Neural cell (in vitro differentiated cells): ENCODE results near the gene BMP8B. TPM values are rescaled to one million over a fixed set of nuclear protein-coding genes. Genes with fewer than 3 reads are reported as not detected.

ENCODE experiments used
- H2AFZ ChIP-seq: fragments of 200-600, 300-800 bp; sonication (generic), shearing (Covaris generic); 2 replicates; pipeline ENCODE4 v1.6.0; 2014; ENCODE audit warnings: low read depth, mild to moderate bottlenecking, antibody characterized with exemption, low read length, moderate library complexity
- H3F3A ChIP-seq: fragments of 200-600 bp; shearing (Covaris generic); 2 replicates; pipeline ENCODE4 v1.6.1; 2016; ENCODE audit warnings: mild to moderate bottlenecking, moderate library complexity, mixed read lengths, antibody characterized with exemption, low read length; ENCODE audit not compliant: insufficient read depth, poor library complexity, severe bottlenecking
- H3K27ac ChIP-seq: fragments of 200-600, 300-800 bp; sonication (generic), shearing (Covaris generic); 2 replicates; pipeline ENCODE4 v1.5.1; 2014; ENCODE audit warnings: mild to moderate bottlenecking, low read length, moderate library complexity
- H3K27me3 ChIP-seq: fragments of 300-800, 200-600 bp; sonication (generic), shearing (Covaris generic); 2 replicates; pipeline ENCODE4 v1.6.0; 2014; ENCODE audit warnings: mild to moderate bottlenecking, low read depth, low read length, moderate library complexity; ENCODE audit not compliant: insufficient read depth
- H3K36me3 ChIP-seq: fragments of 300-800, 200-600 bp; sonication (generic), shearing (Covaris generic); 2 replicates; pipeline ENCODE4 v1.5.1; 2014; ENCODE audit warnings: mild to moderate bottlenecking, antibody characterized with exemption, low read length, moderate library complexity; ENCODE audit not compliant: insufficient read depth
- H3K4me2 ChIP-seq: fragments of 300-800, 200-600 bp; sonication (generic), shearing (Covaris generic); 2 replicates; pipeline ENCODE4 v1.6.0; 2014; ENCODE audit warnings: mild to moderate bottlenecking, low read length
- H3K4me3 ChIP-seq: fragments of 300-800, 200-600 bp; sonication (generic), shearing (Covaris generic); 2 replicates; pipeline ENCODE4 v1.5.1; 2014; ENCODE audit warnings: mild to moderate bottlenecking, low read length, moderate library complexity
- H3K79me2 ChIP-seq: fragments of 200-600 bp; shearing (Covaris generic); replicated peaks from 2 replicates; pipeline ENCODE4 v1.6.0; 2014; ENCODE audit warnings: mild to moderate bottlenecking, low read length, moderate library complexity; ENCODE audit not compliant: insufficient read depth
- H3K9ac ChIP-seq: fragments of 300-800, 200-600 bp; sonication (generic), shearing (Covaris generic); 2 replicates; pipeline ENCODE4 v1.6.1; 2016; ENCODE audit warnings: mild to moderate bottlenecking, low read length, mixed read lengths
- H3K9me2 ChIP-seq: fragments of 200-600 bp; shearing (Covaris generic); 2 replicates; pipeline ENCODE4 v1.6.1; 2016; ENCODE audit warnings: mild to moderate bottlenecking, low read length, mixed read lengths; ENCODE audit not compliant: insufficient read depth
- H3K9me3 ChIP-seq: fragments of 200-600, 300-800 bp; sonication (generic), shearing (Covaris generic); 2 replicates; pipeline ENCODE4 v1.6.1; 2016; ENCODE audit warnings: mild to moderate bottlenecking, mixed run types, low read length, moderate library complexity, mixed read lengths
- H4K20me1 ChIP-seq: fragments of 200-600 bp; shearing (Covaris generic); 2 replicates; pipeline ENCODE4 v1.6.1; 2016; ENCODE audit warnings: mild to moderate bottlenecking, mixed run types; ENCODE audit not compliant: insufficient read depth
- CTCF ChIP-seq: fragments of 450-650 bp; IDR thresholded peaks from 2 replicates; pipeline ENCODE4 v1.5.1; 2014; ENCODE audit warnings: antibody characterized with exemption, mild to moderate bottlenecking, moderate library complexity; ENCODE audit not compliant: poor library complexity, severe bottlenecking
- EP300 ChIP-seq: fragments of 450-650 bp; conservative IDR thresholded peaks from 2 replicates; pipeline ENCODE4 v1.6.1; 2014; ENCODE audit warnings: antibody characterized with exemption, mild to moderate bottlenecking, moderate library complexity; ENCODE audit not compliant: poor library complexity, severe bottlenecking
- EZH2 ChIP-seq: fragments of 200-600, 300-800 bp; shearing (Covaris generic), sonication (generic); IDR thresholded peaks from 2 replicates; pipeline ENCODE4 v1.6.1; 2014; ENCODE audit warnings: antibody characterized with exemption, low read length, borderline replicate concordance, mild to moderate bottlenecking; ENCODE audit not compliant: insufficient read depth, poor library complexity, severe bottlenecking
- MXI1 ChIP-seq: fragments of 450-650 bp; conservative IDR thresholded peaks from 2 replicates; pipeline ENCODE4 v1.6.1; 2014; ENCODE audit warnings: antibody characterized with exemption, mild to moderate bottlenecking; ENCODE audit not compliant: poor library complexity, severe bottlenecking
- POLR2AphosphoS5 ChIP-seq: IDR thresholded peaks from 2 replicates; pipeline ENCODE4 v1.6.1; 2012
- RAD21 ChIP-seq: fragments of 450-650 bp; conservative IDR thresholded peaks from 2 replicates; pipeline ENCODE4 v1.6.1; 2014; ENCODE audit warnings: antibody characterized with exemption, mild to moderate bottlenecking, moderate library complexity
- REST ChIP-seq: IDR thresholded peaks from 2 replicates; pipeline ENCODE4 v1.6.1; 2012; ENCODE audit warnings: borderline replicate concordance
- SMC3 ChIP-seq: fragments of 450-650 bp; conservative IDR thresholded peaks from 2 replicates; pipeline ENCODE4 v1.6.1; 2014; ENCODE audit warnings: antibody characterized with exemption, mild to moderate bottlenecking, moderate library complexity; ENCODE audit not compliant: poor library complexity
- TAF1 ChIP-seq: IDR thresholded peaks from 2 replicates; pipeline ENCODE4 v1.6.1; 2012; ENCODE audit warnings: low read depth
- polyA plus RNA-seq: library from polyadenylated mRNA; depleted of rRNA; stranded (reverse); fragments of >200 nt; gene quantifications from 2 replicates; pipeline ENCODE4 v1.2.3, GENCODE V29; 2014

The BMP8B gene
- polyA plus RNA-seq, 1 donor from 2014 or later: 0.04 TPM

- TF ChIP-seq RAD21: no peak
Observed at GRCh38 chr1:39795651-39796050, 7.0 kb upstream of the BMP8B start (continued).

- Histone ChIP-seq H3F3A (no peaks in the 10 kb centered on the region), H3K9me3 (no peaks in the 10 kb centered on the region), H3K36me3 (no peaks in the 10 kb centered on the region), H3K27ac (no peak overlapping the region), H3K4me2 (no peak overlapping the region), H3K79me2 (no peaks in the 10 kb centered on the region), H4K20me1 (no peaks in the 10 kb centered on the region), H3K27me3 (peaks cover 39% of the 10 kb centered on the region), H3K9ac (no peak overlapping the region), H2AFZ (no peak overlapping the region), H3K4me3 (no peak overlapping the region), H3K9me2 (no peaks in the 10 kb centered on the region)
- TF ChIP-seq SMC3 (no peak), POLR2AphosphoS5 (no peak), MXI1 (no peak), EP300 (no peak), CTCF (no peak), REST (no peak), TAF1 (no peak), RAD21 (no peak), EZH2 (no peak)
Observed at GRCh38 chr1:39791838-39792237, 3.2 kb upstream of the BMP8B start.

- Histone ChIP-seq H3F3A (no peaks in the 10 kb centered on the region), H3K4me2 (no peak overlapping the region), H3K9me2 (no peaks in the 10 kb centered on the region), H3K27me3 (peaks cover 39% of the 10 kb centered on the region), H3K9ac (no peak overlapping the region), H3K36me3 (no peaks in the 10 kb centered on the region), H3K79me2 (no peaks in the 10 kb centered on the region), H4K20me1 (no peaks in the 10 kb centered on the region), H2AFZ (no peak overlapping the region), H3K9me3 (no peaks in the 10 kb centered on the region), H3K4me3 (peak overlapping the region; percentile 51), H3K27ac (no peak overlapping the region)
- TF ChIP-seq POLR2AphosphoS5: no peak
- no peak for TF ChIP-seq RAD21
- TF ChIP-seq CTCF: no peak
- TF ChIP-seq TAF1: no peak
Observed at GRCh38 chr1:39789571-39790110, 976 bp upstream of the BMP8B start.
